Measurements from ENCODE around the gene PSMG3. TPM values are rescaled to one million over a fixed set of nuclear protein-coding genes. Genes with fewer than 3 reads are reported as not detected.
"Not testable (repeated sequence)": the region's sequence is repeated elsewhere in the genome, so short reads cannot be mapped to it uniquely, and the experiment has no call there.

The PSMG3 gene
- total RNA-seq, 1 donor from 2014 or later, result 10.7 TPM

- DNase-seq (ENCODE audit: low spot score); ATAC-seq: not testable (repeated sequence)
Measured at GRCh38 chr7:1519322-1519922, 50.4 kb downstream of the PSMG3 start.

Other genes with a start within 250 kb of the PSMG3 start
- gene MICALL2, start 110.6 kb downstream of the PSMG3 start, total RNA-seq, result 18.0 TPM
- 55.5 TPM for gene INTS1, start 65.6 kb downstream of the PSMG3 start, total RNA-seq
- 11.6 TPM for gene MAFK, start 39.3 kb downstream of the PSMG3 start, total RNA-seq
- 44.6 TPM for gene TMEM184A, start 13.8 kb downstream of the PSMG3 start, total RNA-seq
- 17.5 TPM for gene ELFN1, start 100.2 kb upstream of the PSMG3 start, total RNA-seq